Stimulated activated naive CD8-positive, alpha-beta T cell treated with anti-CD3 and anti-CD28 coated beads, Interleukin-15, Interleukin-2, amounts not matched to agents 100 ng/mL and 50 ng/mL, for 24 hours (primary cell): ENCODE data around the gene CMTM7.
"Not testable (repeated sequence)": the region's sequence is repeated elsewhere in the genome, so short reads cannot be mapped to it uniquely, and the experiment has no call there.

ENCODE experiments used
- H3K27ac Mint-ChIP-seq: one replicate; pipeline ENCODE4 v1.8.0; 2021; ENCODE audit warnings: mild to moderate bottlenecking, mixed read lengths
- H3K27me3 Mint-ChIP-seq: one replicate; pipeline ENCODE4 v1.8.0; 2021; ENCODE audit warnings: mixed read lengths
- H3K36me3 Mint-ChIP-seq: one replicate; pipeline ENCODE4 v1.8.0; 2021; ENCODE audit warnings: low read depth, mixed read lengths
- H3K4me1 Mint-ChIP-seq: one replicate; pipeline ENCODE4 v1.8.0; 2021; ENCODE audit warnings: low read depth, mixed read lengths
- H3K4me3 Mint-ChIP-seq: one replicate; pipeline ENCODE4 v1.8.0; 2021; ENCODE audit warnings: mild to moderate bottlenecking, mixed read lengths
- H3K9me3 Mint-ChIP-seq: one replicate; pipeline ENCODE4 v1.8.0; 2021; ENCODE audit warnings: mixed read lengths

The CMTM7 gene

DNA sequence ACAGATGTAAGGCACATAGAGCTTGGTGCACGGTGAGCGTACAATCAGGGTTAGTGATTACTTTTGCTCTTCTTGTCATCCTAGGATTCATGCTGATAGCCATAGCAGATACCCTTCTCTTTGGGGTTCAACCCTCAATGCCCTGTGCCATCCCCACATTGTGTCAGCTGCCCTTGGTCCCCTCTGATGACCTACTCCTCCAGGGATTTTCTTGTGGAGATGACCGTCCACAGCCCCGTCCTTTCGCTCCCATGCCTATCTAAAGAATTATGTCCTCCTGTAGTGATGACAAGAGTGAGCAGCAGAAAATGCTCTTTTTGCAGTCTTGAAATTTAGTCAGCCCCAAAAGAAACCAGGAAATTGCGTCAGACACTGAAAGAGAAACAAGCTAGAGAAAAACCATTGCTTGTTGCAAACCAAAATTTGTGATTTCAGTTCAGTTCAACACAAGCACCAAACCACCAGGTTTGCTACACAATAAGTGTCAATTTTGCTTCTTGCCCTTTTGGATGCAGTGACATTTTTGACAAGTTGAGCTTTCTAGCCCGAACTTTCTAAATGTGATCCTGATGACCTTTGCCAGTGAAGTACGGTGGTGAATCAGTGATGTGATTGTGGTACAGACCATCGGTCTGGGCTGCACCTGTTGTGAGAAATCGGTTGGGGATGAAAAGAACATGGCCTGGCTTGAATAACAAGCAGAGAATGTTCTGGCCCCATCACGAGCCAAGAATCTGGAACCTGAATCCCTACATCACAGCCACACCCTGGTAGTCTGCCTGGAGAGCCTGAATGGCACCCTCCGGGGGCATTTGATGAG, 41.3 kb downstream of the CMTM7 start:
- H3K27me3 Mint-ChIP-seq, result no peaks in the 10 kb centered on the region
- peak overlapping the region; percentile 79 for H3K4me3 Mint-ChIP-seq
- peaks cover 94% of the 10 kb centered on the region for H3K4me1 Mint-ChIP-seq
- no peaks in the 10 kb centered on the region for H3K9me3 Mint-ChIP-seq
- H3K27ac Mint-ChIP-seq, result peak overlapping the region; percentile 96
- peaks cover 11% of the 10 kb centered on the region for H3K36me3 Mint-ChIP-seq

- H3K36me3 Mint-ChIP-seq, result peaks cover 11% of the 10 kb centered on the region
- no peak overlapping the region for H3K4me3 Mint-ChIP-seq
- no peaks in the 10 kb centered on the region for H3K27me3 Mint-ChIP-seq
- no peak overlapping the region for H3K27ac Mint-ChIP-seq
- no peaks in the 10 kb centered on the region for H3K9me3 Mint-ChIP-seq
- H3K4me1 Mint-ChIP-seq, result peaks cover 94% of the 10 kb centered on the region
These were observed 42.6 kb downstream of the CMTM7 start for GRCh38 chr3:32434206-32434605.

- no peak overlapping the region for H3K4me3 Mint-ChIP-seq
These were observed 44.5 kb downstream of the CMTM7 start for GRCh38 chr3:32435911-32436815.

DNA sequence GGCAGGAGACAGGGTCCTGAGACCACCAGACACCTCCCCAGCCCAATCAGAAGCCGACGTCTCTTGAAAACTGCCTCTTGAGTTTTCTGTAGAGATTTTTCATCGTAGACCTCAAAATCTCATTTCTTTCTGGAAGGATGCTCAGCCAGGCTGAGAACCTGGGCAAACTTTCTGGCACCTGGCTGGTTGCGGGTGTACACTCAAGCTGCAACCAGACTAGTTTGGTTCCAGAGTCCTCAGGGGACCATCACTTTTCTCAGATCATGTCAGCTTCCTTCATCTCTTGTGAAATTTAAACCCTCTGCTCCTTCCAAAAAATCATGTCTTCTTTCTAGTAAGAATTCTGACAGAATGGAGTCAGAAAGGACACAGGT, 45.1 kb downstream of the CMTM7 start:
- Mint-ChIP-seq H3K36me3 (peaks cover 4% of the 10 kb centered on the region), H3K4me1 (peaks cover 92% of the 10 kb centered on the region), H3K9me3 (no peaks in the 10 kb centered on the region), H3K27ac (peak overlapping the region; percentile 82), H3K4me3 (no peak overlapping the region), H3K27me3 (no peaks in the 10 kb centered on the region)

More at GRCh38 chr3:32435911-32436815, 44.5 kb downstream of the CMTM7 start:
- no peaks in the 10 kb centered on the region for H3K9me3 Mint-ChIP-seq
- H3K36me3 Mint-ChIP-seq, result peaks cover under 1% of the 10 kb centered on the region
- peaks cover 92% of the 10 kb centered on the region for H3K4me1 Mint-ChIP-seq
- no peaks in the 10 kb centered on the region for H3K27me3 Mint-ChIP-seq
- H3K27ac Mint-ChIP-seq, result peak overlapping the region; percentile 82

DNA sequence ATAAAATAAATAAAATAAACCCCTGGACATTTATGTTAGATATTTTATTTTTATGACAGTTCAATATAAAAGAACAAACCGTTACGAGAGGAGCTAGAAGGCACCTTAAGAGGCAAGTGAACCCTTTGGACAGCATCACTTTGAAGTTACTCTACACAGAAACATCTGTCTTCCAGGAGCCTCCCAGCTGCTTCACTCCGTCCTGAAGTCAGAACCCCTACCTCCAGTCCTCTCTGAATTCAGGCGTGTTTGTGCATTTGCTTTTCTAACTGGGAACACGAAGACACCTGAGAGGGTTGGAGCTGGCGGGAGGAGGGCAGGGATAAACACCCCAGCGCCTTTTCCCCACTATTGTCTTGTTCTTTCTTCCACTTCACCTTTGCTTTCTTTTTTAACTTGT, 46.2 kb downstream of the CMTM7 start:
- no peak overlapping the region for H3K4me3 Mint-ChIP-seq
- H3K36me3 Mint-ChIP-seq, result peaks cover 15% of the 10 kb centered on the region
- no peaks in the 10 kb centered on the region for H3K9me3 Mint-ChIP-seq
- no peaks in the 10 kb centered on the region for H3K27me3 Mint-ChIP-seq
- peak overlapping the region; percentile 32 for H3K27ac Mint-ChIP-seq
- peaks cover 92% of the 10 kb centered on the region for H3K4me1 Mint-ChIP-seq

DNA sequence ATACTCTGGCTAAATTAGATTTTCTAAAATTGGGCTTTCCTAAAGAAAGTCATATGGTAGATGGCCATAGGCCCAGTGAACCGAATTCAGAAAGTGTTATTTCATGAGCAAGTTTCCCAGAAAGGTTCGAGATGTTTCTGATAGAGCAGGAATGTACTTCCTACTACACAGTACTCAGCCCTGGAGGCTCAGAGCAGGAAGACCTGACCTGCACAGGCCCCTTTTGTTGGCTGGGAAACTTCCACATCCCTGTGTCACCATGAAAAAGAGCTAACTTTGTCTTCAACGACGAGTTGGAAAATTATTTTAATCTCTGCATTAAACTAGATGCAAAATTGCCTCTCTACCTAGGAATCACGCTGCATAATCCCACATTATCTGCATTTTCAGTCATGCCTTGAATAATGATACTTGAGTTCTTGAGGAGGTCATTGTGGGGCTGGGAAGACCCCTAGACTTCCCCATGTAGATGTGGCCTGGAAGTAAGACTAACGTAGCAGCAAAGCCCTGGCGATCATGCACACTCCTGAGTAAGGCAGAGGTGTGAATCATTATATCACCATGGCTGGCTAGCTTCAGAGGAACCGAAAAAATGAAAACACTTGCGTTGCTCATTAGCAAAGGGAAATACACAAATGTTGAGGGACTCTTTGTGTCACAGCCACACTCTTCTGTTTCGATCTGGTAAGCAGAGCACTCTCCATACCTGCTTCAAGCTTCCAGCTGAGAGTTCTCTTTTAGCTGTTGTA, 47.1 kb downstream of the CMTM7 start:
- peaks cover 92% of the 10 kb centered on the region for H3K4me1 Mint-ChIP-seq
- H3K4me3 Mint-ChIP-seq, result peak overlapping the region; percentile 62
- no peaks in the 10 kb centered on the region for H3K9me3 Mint-ChIP-seq
- H3K36me3 Mint-ChIP-seq, result peaks cover 20% of the 10 kb centered on the region
- peak overlapping the region; percentile 83 for H3K27ac Mint-ChIP-seq
- no peaks in the 10 kb centered on the region for H3K27me3 Mint-ChIP-seq

- not testable (repeated sequence) for H3K9me3 Mint-ChIP-seq, H3K27me3 Mint-ChIP-seq
- peaks cover 25% of the 10 kb centered on the region for H3K36me3 Mint-ChIP-seq
- peak overlapping the region; percentile 62 for H3K4me3 Mint-ChIP-seq
- H3K27ac Mint-ChIP-seq, result peak overlapping the region; percentile 83
- H3K4me1 Mint-ChIP-seq, result peaks cover 97% of the 10 kb centered on the region
These were observed 47.8 kb downstream of the CMTM7 start for GRCh38 chr3:32439421-32439820.

- Mint-ChIP-seq H3K36me3 (peaks cover 31% of the 10 kb centered on the region), H3K27ac (peak overlapping the region; percentile 48), H3K9me3 (no peaks in the 10 kb centered on the region), H3K27me3 (no peaks in the 10 kb centered on the region), H3K4me1 (peaks cover 88% of the 10 kb centered on the region), H3K4me3 (no peak overlapping the region)
These were observed 49.1 kb downstream of the CMTM7 start for GRCh38 chr3:32440611-32441350.

GRCh38 chr3:32442766-32443165, 51.1 kb downstream of the CMTM7 start:
- Mint-ChIP-seq H3K36me3 (peaks cover 44% of the 10 kb centered on the region), H3K27ac (peak overlapping the region; percentile 88), H3K4me1 (peaks cover 89% of the 10 kb centered on the region), H3K27me3 (no peaks in the 10 kb centered on the region), H3K9me3 (peaks cover 4% of the 10 kb centered on the region), H3K4me3 (no peak overlapping the region)

DNA sequence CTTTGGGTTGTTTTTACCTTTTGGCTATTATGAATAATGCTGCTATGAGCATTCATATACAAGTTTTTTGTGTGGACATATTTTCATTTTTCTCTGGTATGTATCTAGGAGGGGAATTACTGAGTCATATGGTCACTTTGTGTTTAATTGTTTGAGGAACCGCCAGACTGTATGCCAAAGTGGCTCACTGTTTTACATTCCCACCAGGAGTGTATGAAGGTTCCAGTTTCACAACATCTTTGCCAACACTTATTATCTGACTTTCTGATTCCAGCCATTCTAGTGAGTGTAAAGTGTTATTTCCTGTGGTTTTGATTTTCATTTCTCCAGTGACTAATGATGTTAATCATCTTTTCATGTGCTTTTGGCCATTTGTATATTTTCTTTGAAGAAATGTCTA, 51.8 kb downstream of the CMTM7 start:
- H3K36me3 Mint-ChIP-seq, result peaks cover 46% of the 10 kb centered on the region
- H3K27me3 Mint-ChIP-seq, result no peaks in the 10 kb centered on the region
- H3K4me3 Mint-ChIP-seq, result peak overlapping the region; percentile 56
- H3K4me1 Mint-ChIP-seq, result peaks cover 89% of the 10 kb centered on the region
- peak overlapping the region; percentile 88 for H3K27ac Mint-ChIP-seq
- H3K9me3 Mint-ChIP-seq, result peaks cover 4% of the 10 kb centered on the region

GRCh38 chr3:32447865-32448400, 56.3 kb downstream of the CMTM7 start:
- H3K27me3 Mint-ChIP-seq, result no peaks in the 10 kb centered on the region
- peaks cover 52% of the 10 kb centered on the region for H3K36me3 Mint-ChIP-seq
- H3K4me3 Mint-ChIP-seq, result no peak overlapping the region
- peaks cover 4% of the 10 kb centered on the region for H3K9me3 Mint-ChIP-seq
- no peak overlapping the region for H3K27ac Mint-ChIP-seq
- peaks cover 54% of the 10 kb centered on the region for H3K4me1 Mint-ChIP-seq

GRCh38 chr3:32448686-32449474, 57.2 kb downstream of the CMTM7 start:
- Mint-ChIP-seq H3K27me3 (no peaks in the 10 kb centered on the region), H3K27ac (no peak overlapping the region), H3K4me1 (peaks cover 44% of the 10 kb centered on the region), H3K36me3 (peaks cover 55% of the 10 kb centered on the region), H3K4me3 (no peak overlapping the region), H3K9me3 (peaks cover 4% of the 10 kb centered on the region)

DNA sequence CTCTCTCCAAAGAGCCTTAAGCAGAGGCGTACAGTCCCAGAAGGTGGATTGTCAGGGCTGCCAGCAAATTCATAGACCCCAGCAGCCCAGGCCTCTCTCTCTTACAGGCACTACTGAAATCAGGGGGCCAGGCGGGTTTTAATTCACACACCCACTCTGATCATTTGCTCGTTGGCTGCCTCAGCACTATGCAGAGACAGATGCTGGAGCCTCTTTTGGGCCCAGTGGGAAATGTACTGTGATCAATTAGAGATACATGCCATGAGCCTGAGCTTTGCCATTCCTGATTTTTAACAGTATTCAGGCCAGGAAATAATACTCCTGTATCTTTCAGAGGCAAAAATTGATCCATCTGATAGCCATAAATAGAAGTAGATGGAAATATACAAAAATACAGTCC, 58.0 kb downstream of the CMTM7 start:
- H3K36me3 Mint-ChIP-seq, result peaks cover 53% of the 10 kb centered on the region
- H3K4me3 Mint-ChIP-seq, result no peak overlapping the region

More for the DNA sequence above, 58.0 kb downstream of the CMTM7 start:
- Mint-ChIP-seq H3K9me3 (peaks cover 4% of the 10 kb centered on the region), H3K27me3 (no peaks in the 10 kb centered on the region), H3K4me1 (peaks cover 36% of the 10 kb centered on the region), H3K27ac (no peak overlapping the region)
